SHP77 treated with DMSO at 0.1 percent for 48 hours (cell line): ENCODE results near the gene PYGO1.
"Not testable (repeated sequence)": the region's sequence is repeated elsewhere in the genome, so short reads cannot be mapped to it uniquely, and the experiment has no call there.

Experiments
- DNase-seq: peaks from one replicate; lab custom pipeline; 2025; lab: John Stamatoyannopoulos, UW

The PYGO1 gene, protein sequence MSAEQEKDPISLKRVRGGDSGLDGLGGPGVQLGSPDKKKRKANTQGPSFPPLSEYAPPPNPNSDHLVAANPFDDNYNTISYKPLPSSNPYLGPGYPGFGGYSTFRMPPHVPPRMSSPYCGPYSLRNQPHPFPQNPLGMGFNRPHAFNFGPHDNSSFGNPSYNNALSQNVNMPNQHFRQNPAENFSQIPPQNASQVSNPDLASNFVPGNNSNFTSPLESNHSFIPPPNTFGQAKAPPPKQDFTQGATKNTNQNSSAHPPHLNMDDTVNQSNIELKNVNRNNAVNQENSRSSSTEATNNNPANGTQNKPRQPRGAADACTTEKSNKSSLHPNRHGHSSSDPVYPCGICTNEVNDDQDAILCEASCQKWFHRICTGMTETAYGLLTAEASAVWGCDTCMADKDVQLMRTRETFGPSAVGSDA

GRCh38 chr15:55588070-55588814, at the start of gene PYGO1:
PYGO1 (minus strand) TSS chr15:55588345; CDS start chr15:55587883, 462 bp downstream.
- no peak for DNase-seq

DNA sequence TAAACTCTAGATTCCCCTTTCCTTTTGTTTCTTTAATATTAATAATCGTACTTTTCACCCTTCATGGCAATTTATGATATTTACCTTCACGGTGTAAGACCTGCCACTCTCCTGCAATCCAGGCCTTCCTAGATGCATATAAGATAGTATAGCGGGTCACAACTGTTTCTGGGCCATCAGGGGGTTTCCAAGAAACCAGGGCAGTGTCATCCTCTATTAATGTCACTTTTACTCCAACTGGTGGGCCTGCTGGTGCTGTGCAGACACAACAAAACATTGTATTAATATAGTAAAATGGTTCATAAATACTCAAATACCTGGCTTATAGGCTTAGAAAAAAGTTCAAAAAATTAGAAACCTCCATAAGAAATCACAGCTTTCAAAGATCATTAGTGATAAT, 48.9 kb upstream of the PYGO1 start:
- no peak for DNase-seq

DNA sequence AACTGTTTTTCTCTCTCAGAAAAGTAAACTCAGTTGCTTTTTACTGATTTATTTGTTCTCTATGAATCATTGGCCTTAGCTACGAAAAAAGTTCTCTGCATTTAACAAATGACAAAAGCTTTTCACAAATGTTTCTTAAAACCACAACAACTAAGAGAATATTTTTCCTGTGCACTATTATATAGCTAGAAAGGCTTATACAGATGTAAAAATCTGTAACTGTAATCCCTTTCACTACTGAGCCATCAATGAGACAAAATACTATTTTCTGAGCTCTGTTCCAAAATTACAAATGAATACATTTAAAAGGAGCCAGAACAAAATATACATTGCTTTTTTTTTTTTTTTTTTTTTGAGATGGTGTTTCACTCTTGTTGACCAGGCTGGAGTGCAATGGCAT, 45.6 kb upstream of the PYGO1 start:
- no peak for DNase-seq

- DNase-seq, result no peak
Observed at GRCh38 chr15:55632434-55632833, 44.3 kb upstream of the PYGO1 start.

DNA sequence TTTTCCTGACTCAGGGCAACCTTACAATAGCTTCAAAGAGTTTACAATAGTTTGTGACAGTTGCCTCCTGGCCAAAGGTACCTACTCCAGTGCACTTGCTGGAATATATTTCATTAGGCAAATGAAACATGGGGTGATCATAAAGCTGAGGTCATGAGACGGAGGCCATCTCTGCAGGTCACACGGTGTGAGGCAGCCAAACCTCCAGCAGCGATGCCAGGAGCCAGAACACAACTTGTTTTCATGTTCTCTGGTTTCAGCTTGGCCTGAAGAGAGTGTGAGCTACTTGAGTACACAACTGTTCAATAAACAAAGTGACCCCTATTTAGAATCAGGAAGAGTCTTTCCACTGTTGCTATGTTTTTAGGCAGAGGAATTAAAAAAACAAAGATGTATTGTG, 42.7 kb upstream of the PYGO1 start:
- no peak for DNase-seq

DNA sequence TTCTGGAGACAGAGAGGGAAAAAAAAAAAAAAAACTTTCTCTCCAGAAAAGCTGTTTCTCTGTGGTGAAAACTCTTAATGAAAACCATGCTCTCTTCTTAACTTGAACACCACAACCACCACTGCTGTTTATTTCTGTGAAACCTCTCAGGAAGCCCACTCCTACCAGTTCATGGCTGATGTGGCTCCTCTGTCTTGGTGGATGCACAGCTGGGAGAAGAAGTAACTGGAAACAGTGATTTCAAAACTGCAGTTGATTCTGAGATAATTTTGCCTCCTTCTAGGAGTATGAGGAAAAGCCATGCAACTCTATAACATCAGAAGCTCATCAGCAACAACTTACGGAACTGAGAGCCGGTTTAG, 40.2 kb upstream of the PYGO1 start:
- DNase-seq, result no peak

- DNase-seq, result no peak
Observed at GRCh38 chr15:55627730-55628368, 39.7 kb upstream of the PYGO1 start.

GRCh38 chr15:55619783-55620182, 31.6 kb upstream of the PYGO1 start:
- no peak for DNase-seq

DNA sequence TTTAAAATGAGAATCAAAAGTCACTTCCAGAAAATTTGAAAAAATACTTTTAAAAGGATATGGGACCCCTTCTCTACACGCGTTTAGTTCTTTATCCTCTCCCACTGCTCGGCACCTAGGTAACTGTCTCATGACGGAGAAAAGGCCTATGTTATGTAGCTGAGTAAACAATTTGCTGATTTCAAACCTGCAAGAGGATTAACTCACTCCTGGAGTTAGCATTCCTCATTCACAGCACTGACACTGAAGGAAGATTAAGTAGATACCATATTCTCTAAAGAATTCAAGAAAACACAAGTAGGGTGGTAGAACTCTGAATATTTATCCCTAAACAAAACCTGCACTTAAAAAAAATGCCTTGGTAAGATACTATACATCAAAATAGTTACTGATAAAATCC, 30.2 kb upstream of the PYGO1 start:
- DNase-seq, result no peak

DNA sequence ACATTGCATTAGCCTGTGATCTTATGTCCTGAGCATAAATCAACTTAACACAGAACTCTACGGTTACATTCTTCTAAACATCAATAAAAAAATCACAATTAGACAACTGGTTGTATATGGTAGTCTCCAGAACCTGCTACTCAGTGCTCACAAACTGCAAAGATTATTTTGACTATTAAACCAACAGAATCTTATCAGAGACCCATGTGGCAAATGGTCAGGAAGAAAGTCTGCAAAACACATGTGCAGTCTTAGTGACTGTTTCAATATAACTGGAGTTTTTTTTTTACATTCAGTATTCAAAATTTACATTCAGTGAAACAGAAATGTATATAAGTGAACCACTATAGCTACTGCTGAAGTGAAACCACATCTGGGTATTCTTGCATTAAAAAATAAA, 27.3 kb upstream of the PYGO1 start:
- DNase-seq, result no peak

GRCh38 chr15:55613727-55614126, 25.6 kb upstream of the PYGO1 start:
- DNase-seq, result no peak

DNA sequence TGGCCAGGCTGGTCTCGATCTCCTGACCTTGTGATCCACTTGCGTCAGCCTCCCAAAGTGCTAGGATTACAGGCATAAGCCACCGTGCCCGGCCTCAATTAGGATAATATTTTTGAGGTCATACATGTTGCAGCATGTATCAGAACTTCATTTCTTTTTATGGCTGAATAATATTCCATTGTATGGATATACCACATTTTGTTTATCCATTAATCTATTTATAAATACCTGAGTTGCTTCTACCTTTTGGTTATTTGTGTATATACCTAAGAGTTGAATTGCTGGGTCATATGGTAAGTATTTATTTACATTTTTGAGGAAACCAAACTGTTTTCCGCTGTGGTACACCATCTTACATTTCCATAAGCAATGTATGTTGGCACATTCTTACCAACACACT, 18.1 kb upstream of the PYGO1 start:
- no peak for DNase-seq

GRCh38 chr15:55601374-55601773, 13.2 kb upstream of the PYGO1 start:
- DNase-seq, result no peak

- no peak for DNase-seq
Observed at GRCh38 chr15:55599439-55599838, 11.3 kb upstream of the PYGO1 start.

DNA sequence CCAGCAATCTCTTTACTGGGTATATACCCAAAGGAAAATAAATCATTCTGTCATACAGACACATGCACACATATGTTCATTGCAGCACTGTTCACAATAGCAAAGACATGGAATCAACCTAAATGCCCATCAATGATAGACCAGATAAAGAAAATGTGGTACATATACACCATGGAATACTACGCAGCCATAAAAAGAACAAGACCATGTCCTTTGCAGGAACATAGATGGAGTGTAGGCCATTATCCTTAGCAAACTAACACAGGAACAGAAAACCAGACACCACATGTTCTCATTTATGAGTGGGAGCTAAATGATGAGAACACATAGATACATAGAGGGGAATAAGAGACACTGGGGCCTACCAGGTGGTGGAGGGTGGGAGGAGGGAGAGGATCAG, 4.9 kb upstream of the PYGO1 start:
- not testable (repeated sequence) for DNase-seq

DNA sequence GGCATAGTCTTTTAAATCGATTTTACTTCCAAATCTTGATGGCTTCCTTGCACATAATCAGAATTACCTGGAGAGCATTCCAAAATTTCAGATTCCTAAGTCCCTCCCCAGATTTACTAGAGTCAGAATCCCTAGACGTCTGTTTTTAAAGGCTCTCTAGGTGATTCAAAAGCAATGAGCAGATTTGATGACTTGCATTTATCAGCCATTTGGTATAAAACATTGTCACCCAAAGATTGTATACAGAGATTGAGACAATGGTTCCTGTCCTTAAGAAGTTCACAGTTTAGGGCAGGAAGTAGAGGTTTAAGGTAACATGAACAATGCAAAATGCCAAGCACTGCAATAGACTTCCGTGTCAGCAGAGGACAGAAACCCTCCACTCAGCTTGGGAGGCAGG, 2.6 kb upstream of the PYGO1 start:
- DNase-seq, result no peak

- DNase-seq, result no peak
Observed at GRCh38 chr15:55589287-55589686, 1.1 kb upstream of the PYGO1 start.

GRCh38 chr15:55588815-55589115, 620 bp upstream of the PYGO1 start:
- DNase-seq, result no peak

DNA sequence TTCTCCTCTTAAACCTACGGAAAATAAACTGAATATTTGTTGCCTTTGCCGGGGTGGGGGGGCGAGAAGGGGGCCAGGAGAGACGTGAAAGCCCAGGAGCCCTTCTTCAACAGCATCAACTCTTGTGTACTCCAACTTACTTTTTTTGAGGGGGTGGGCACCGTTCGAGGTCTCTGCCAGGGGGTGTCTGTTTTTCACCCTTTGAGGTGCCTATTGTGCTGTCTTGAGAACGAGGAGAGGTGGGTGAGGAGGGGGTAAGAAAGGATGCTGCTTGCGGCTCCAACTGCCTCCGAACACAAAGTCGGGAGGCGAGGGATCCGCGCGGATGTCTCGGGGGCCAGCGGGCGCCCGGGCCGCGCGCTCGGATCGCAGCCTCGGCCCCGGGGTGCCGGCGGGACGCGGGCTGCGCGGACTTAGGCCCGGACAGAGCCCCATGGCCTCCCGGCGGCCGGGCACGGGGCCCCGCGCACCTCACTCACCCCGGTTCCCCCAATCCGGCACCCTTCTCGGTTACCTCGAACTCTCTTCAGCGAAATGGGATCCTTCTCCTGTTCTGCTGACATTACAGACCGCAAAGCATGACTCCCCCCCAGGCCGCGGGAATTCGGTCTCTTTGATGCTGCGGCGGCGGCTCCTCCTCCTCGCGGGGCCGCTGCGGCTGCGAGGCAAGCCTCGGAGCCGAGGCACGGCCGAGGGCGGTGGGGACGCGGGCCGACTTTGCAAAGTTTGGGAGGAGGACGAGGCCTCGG, 650 bp downstream of the PYGO1 start:
- DNase-seq, result no peak

- DNase-seq, result no peak
Observed at GRCh38 chr15:55586808-55587207, 1.3 kb downstream of the PYGO1 start.

- no peak for DNase-seq
Observed at GRCh38 chr15:55576943-55577342, 11.2 kb downstream of the PYGO1 start.

- DNase-seq, result no peak
Observed at GRCh38 chr15:55574096-55574495, 14.0 kb downstream of the PYGO1 start.

GRCh38 chr15:55573224-55573623, 14.9 kb downstream of the PYGO1 start:
- DNase-seq, result no peak
